Suprapubic skin (tissue), 4 donors: ENCODE data around the gene BAIAP3. TPM values are rescaled to one million over a fixed set of nuclear protein-coding genes. Genes with fewer than 3 reads are reported as not detected.

Source experiments
- DNase-seq, 2 donors: peaks; one replicate each; pipeline ENCODE4 v3.0.0-alpha.2; 2019; ENCODE audit warnings: low spot score in 2 of 2
- H3K27ac ChIP-seq: fragments of 200-600 bp; sonication (generic); one replicate; pipeline ENCODE4 v1.5.1; 2019
- H3K27me3 ChIP-seq: fragments of 200-600 bp; sonication (generic); one replicate; pipeline ENCODE4 v1.5.1; 2019
- H3K36me3 ChIP-seq: fragments of 200-600 bp; sonication (generic); one replicate; pipeline ENCODE4 v1.5.1; 2019
- H3K4me1 ChIP-seq: fragments of 200-600 bp; sonication (generic); one replicate; pipeline ENCODE4 v1.5.1; 2019
- H3K4me3 ChIP-seq: fragments of 200-600 bp; sonication (generic); one replicate; pipeline ENCODE4 v1.5.1; 2019; ENCODE audit warnings: mild to moderate bottlenecking
- H3K9me3 ChIP-seq: fragments of 200-600 bp; sonication (generic); one replicate; pipeline ENCODE4 v1.5.1; 2019
- EP300 ChIP-seq: sonication (generic); formaldehyde crosslinking; IDR thresholded peaks from one replicate; pipeline ENCODE4 v1.6.1; 2017; ENCODE audit warnings: antibody characterized with exemption
- POLR2A ChIP-seq, 2 donors: fragments of 450-650 bp; IDR thresholded peaks; one replicate each; pipeline ENCODE4 v1.6.1; 2017; ENCODE audit warnings: antibody characterized with exemption in 2 of 2, mild to moderate bottlenecking in 2 of 2, moderate library complexity in 2 of 2
- POLR2AphosphoS5 ChIP-seq, 3 donors: sonication (generic); formaldehyde crosslinking; IDR thresholded peaks; one replicate each; pipeline ENCODE4 v1.6.1; 2017; ENCODE audit warnings: antibody characterized with exemption in 3 of 3
- WGBS: methylation state at CpG from one replicate; pipeline ENCODE4 v1.1.5; 2018; 5-methylcytosine and 5-hydroxymethylcytosine counted together
- total RNA-seq, 4 donors: library from RNA; depleted of rRNA; stranded (reverse); fragments of >200 nt; gene quantifications; one replicate each; pipeline ENCODE4 v1.1.0, GENCODE V29; 2016
- TF ChIP-seq, protein P1 (sequence below), 2 donors: fragments of 200-600 bp in 1 of 2; fragments of 450-650 bp in 1 of 2; sonication (generic) in 1 of 2; IDR thresholded peaks; one replicate each; pipeline ENCODE4 v1.5.1; 2016 to 2019; ENCODE audit warnings: antibody characterized with exemption in 2 of 2, mild to moderate bottlenecking in 1 of 2, moderate library complexity in 1 of 2

BAIAP3 gene
- total RNA-seq, 4 donors from 2014 or later, result 0.87 to 6.2 (median 2.5) TPM

- WGBS, result 5% methylated on average over 22 of the region's 34 CpGs
- peak; percentile 92 for DNase-seq
- peaks cover 66% of the 10 kb centered on the region for H3K27me3 ChIP-seq
- peak overlapping the region; percentile 19 for H3K27ac ChIP-seq
- H3K9me3 ChIP-seq, result no peaks in the 10 kb centered on the region
- no peaks in the 10 kb centered on the region for H3K36me3 ChIP-seq
- no peak for TF ChIP-seq POLR2AphosphoS5 (IDR thresholded peaks at IDR 0.05)
- TF ChIP-seq POLR2A (IDR thresholded peaks at IDR 0.05), result no peak
- no peak for TF ChIP-seq EP300
- TF ChIP-seq, protein P1, sequence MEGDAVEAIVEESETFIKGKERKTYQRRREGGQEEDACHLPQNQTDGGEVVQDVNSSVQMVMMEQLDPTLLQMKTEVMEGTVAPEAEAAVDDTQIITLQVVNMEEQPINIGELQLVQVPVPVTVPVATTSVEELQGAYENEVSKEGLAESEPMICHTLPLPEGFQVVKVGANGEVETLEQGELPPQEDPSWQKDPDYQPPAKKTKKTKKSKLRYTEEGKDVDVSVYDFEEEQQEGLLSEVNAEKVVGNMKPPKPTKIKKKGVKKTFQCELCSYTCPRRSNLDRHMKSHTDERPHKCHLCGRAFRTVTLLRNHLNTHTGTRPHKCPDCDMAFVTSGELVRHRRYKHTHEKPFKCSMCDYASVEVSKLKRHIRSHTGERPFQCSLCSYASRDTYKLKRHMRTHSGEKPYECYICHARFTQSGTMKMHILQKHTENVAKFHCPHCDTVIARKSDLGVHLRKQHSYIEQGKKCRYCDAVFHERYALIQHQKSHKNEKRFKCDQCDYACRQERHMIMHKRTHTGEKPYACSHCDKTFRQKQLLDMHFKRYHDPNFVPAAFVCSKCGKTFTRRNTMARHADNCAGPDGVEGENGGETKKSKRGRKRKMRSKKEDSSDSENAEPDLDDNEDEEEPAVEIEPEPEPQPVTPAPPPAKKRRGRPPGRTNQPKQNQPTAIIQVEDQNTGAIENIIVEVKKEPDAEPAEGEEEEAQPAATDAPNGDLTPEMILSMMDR (IDR thresholded peaks at IDR 0.05), result no peak
- H3K4me3 ChIP-seq, result peak overlapping the region; percentile 47
- peaks cover 35% of the 10 kb centered on the region for H3K4me1 ChIP-seq
These were observed 1.5 kb upstream of the BAIAP3 start for GRCh38 chr16:1331712-1332617.

GRCh38 chr16:1332618-1333148 is 762 bp upstream of the BAIAP3 start:
- Histone ChIP-seq H3K4me1 (peaks cover 35% of the 10 kb centered on the region), H3K27me3 (peaks cover 74% of the 10 kb centered on the region), H3K4me3 (peak overlapping the region; percentile 47), H3K27ac (no peak overlapping the region), H3K36me3 (no peaks in the 10 kb centered on the region), H3K9me3 (no peaks in the 10 kb centered on the region)
- no peak for DNase-seq
- 10% methylated on average over 22 of the region's 26 CpGs for WGBS
- TF ChIP-seq EP300 (no peak), POLR2AphosphoS5 (IDR thresholded peaks at IDR 0.05) (no peak), POLR2A (IDR thresholded peaks at IDR 0.05) (no peak)
- TF ChIP-seq, protein P1 (IDR thresholded peaks at IDR 0.05), result no peak

DNA sequence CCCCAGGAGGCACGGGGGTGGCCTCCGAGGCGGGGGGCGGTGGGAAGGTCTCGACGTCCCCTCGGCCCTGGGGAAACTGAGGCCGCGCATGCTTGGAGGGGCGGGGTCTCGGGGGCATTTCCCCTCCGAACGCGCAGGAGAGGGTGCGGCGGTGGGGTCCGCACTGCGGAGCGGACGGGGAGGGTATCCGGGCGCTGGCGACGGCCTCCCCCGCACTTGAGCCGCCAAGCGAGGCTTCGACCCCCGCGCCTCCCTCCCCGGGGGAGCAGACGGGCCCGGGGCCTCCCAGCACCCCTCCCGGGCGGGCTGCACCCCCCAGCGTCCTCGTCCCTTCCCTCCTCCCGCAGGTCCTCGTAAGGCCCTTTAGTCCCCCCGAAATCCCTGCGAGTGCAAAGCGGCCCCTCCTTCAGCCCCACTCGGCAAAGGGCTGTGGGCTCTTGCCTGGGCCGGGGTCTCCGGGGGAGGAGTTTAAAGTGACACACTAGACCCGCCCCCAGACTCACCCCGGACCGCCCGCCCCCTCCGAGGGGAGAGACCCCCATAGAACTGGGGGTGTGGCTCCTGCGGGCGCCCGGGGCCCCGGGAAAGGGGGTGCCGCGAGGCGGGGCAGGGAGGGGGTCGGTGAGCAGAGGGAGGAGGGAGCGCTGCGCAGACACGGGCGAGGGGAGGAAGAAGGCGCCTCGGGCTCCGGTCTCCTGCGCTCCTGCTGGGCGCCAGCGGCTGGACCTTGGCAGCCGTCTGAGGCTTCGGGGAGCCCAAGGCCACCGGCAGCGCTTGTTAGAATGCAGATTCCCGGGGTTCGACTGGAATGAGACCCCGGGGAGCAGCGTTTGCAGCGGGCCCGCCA is 632 bp downstream of the BAIAP3 start:
- Histone ChIP-seq H3K4me3 (peak overlapping the region; percentile 47), H3K27me3 (peaks cover 87% of the 10 kb centered on the region), H3K9me3 (no peaks in the 10 kb centered on the region), H3K36me3 (no peaks in the 10 kb centered on the region), H3K4me1 (peaks cover 35% of the 10 kb centered on the region), H3K27ac (no peak overlapping the region)
- WGBS, result 0% methylated on average over 9 of the region's 78 CpGs
- TF ChIP-seq EP300 (no peak), POLR2A (IDR thresholded peaks at IDR 0.05) (no peak), POLR2AphosphoS5 (IDR thresholded peaks at IDR 0.05) (no peak)
- TF ChIP-seq, protein P1 (IDR thresholded peaks at IDR 0.05), result no peak
- DNase-seq, result no peak

- no peak overlapping the region for H3K27ac ChIP-seq
- H3K27me3 ChIP-seq, result peaks cover 87% of the 10 kb centered on the region
- H3K36me3 ChIP-seq, result no peaks in the 10 kb centered on the region
- 15% methylated on average over 5 of the region's 9 CpGs for WGBS
- no peak overlapping the region for H3K4me3 ChIP-seq
- TF ChIP-seq POLR2A (IDR thresholded peaks at IDR 0.05) (no peak), POLR2AphosphoS5 (IDR thresholded peaks at IDR 0.05) (no peak), EP300 (no peak)
- TF ChIP-seq, protein P1 (IDR thresholded peaks at IDR 0.05), result no peak
- H3K9me3 ChIP-seq, result no peaks in the 10 kb centered on the region
- H3K4me1 ChIP-seq, result peaks cover 35% of the 10 kb centered on the region
- DNase-seq, result no peak
These were observed 1.3 kb downstream of the BAIAP3 start for GRCh38 chr16:1334739-1335138.
